ENCODE results near the gene AMIGO2.

AMIGO2 gene

DNA sequence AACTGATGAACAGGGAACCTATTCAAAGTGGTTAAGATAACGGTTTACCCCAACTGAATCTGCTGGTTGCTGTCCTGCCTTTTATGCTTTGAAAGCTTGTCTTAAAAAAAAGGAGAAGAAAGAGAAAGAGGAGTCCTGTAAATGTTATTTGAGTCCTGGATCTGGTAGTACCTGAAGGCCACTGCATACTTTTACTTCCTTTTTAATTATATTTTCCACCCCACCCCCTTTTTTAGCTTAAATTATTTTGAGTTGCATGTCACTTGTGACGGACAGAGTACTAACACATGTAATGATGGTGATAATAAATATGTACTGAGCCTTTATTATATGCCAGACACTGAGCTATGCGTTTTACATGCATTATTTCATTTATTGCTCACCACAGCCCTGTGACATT lies 2.5 kb upstream of the AMIGO2 start:
- H3K36me3 ChIP-seq (ENCODE audit: control insufficient read depth, insufficient read depth, low read length), result no peaks in the 10 kb centered on the region

DNA sequence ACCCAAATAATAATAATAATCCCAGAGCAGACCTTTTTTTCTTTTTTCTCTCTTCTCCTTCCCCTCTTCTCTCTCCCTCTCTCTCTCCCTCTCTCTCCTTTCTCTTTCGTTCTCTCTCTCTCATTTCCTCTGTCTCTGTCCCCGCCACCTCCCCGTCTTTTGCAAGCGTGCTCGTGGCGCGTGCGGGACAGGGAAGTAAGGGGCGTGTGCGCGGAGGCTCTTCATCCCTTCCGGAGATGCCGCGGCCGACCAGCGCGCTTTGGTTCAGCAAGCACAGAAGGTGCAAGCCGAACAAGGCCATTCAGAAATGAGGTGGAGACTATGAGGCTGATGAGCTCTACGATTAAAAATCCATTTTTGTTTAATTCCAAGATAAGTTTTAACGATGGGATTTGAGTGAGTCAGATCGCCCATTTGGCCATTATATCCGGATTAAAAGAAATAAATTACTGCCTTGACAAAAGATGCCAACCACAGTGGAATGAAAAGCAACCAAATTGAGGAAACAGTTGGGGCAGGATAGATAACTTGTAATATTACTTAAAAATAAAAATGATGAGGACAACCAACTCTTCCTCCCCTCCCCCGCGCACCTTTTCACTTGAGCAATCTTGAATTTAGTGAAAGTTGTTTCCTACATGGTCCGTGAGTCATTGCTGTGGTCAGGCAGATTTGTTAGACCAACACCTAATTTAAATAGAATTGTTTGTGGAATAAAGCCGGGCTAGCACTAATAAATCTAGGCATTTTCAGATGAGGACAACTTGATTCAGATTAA lies 1.2 kb upstream of the AMIGO2 start:
- peak; percentile 13 for DNase-seq (ENCODE audit: extremely low read depth, insufficient read length)
- H3K36me3 ChIP-seq (ENCODE audit: control insufficient read depth, insufficient read depth, low read length), result no peaks in the 10 kb centered on the region
- TF ChIP-seq, protein P1, sequence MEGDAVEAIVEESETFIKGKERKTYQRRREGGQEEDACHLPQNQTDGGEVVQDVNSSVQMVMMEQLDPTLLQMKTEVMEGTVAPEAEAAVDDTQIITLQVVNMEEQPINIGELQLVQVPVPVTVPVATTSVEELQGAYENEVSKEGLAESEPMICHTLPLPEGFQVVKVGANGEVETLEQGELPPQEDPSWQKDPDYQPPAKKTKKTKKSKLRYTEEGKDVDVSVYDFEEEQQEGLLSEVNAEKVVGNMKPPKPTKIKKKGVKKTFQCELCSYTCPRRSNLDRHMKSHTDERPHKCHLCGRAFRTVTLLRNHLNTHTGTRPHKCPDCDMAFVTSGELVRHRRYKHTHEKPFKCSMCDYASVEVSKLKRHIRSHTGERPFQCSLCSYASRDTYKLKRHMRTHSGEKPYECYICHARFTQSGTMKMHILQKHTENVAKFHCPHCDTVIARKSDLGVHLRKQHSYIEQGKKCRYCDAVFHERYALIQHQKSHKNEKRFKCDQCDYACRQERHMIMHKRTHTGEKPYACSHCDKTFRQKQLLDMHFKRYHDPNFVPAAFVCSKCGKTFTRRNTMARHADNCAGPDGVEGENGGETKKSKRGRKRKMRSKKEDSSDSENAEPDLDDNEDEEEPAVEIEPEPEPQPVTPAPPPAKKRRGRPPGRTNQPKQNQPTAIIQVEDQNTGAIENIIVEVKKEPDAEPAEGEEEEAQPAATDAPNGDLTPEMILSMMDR (IDR thresholded peaks at IDR 0.05; ENCODE audit: insufficient read depth, low read length, poor library complexity, severe bottlenecking), result no peak
- peak overlapping the region; percentile 53 for H3K4me3 ChIP-seq (replicated peaks; ENCODE audit: low read depth, low read length)
- H3K27me3 ChIP-seq (replicated peaks; ENCODE audit: control insufficient read depth, insufficient read depth, low read length), result peaks cover 2% of the 10 kb centered on the region

More for the DNA sequence above, 2.5 kb upstream of the AMIGO2 start:
- no peak for DNase-seq (ENCODE audit: extremely low read depth, insufficient read length)
- H3K27me3 ChIP-seq (replicated peaks; ENCODE audit: control insufficient read depth, insufficient read depth, low read length), result peaks cover 2% of the 10 kb centered on the region
- TF ChIP-seq, protein P1 (IDR thresholded peaks at IDR 0.05; ENCODE audit: insufficient read depth, low read length, poor library complexity, severe bottlenecking), result no peak
- no peak overlapping the region for H3K4me3 ChIP-seq (replicated peaks; ENCODE audit: low read depth, low read length)

DNA sequence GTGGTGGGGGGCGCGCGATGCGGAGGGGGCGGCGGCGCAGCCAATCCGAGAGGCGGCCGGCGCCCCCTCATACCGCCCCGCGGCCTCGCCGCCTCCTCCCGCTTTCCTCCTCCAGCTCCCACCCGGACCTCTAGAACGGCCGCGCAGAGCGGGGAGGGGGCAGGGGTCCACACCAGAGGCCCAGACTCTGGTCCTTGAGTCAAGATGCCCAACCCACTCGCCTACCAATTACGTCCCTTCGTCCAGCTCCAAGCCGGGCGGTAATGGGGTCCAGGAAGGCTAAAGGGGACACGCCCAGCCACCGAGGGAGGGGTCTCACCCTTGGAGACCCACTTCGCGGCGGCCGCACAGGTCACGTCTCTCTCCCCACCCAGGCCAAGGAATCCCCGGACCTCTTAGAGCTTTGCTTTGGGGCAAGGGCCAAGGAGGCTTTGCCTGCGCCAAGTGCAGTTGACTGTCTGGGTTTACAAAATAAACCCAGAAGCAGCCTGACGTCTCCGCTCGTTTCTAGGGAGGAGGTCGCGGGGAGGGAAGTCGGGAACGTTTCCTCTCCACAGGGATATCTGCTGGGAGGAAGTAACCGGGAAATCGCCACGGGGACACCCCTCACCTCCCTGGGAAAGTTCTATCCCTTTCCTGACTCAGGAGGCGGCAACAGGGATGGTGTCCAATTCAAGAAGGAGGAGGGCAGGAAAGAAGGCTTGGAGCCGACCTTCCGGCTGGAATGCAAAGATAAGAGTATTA lies 394 bp upstream of the AMIGO2 start:
- TF ChIP-seq, protein P1 (IDR thresholded peaks at IDR 0.05; ENCODE audit: insufficient read depth, low read length, poor library complexity, severe bottlenecking), result no peak
- Histone ChIP-seq H3K4me3 (replicated peaks; ENCODE audit: low read depth, low read length) (peak overlapping the region; percentile 53), H3K36me3 (ENCODE audit: control insufficient read depth, insufficient read depth, low read length) (no peaks in the 10 kb centered on the region), H3K27me3 (replicated peaks; ENCODE audit: control insufficient read depth, insufficient read depth, low read length) (peaks cover 2% of the 10 kb centered on the region)
- peak; percentile 30 for DNase-seq (ENCODE audit: extremely low read depth, insufficient read length)

DNA sequence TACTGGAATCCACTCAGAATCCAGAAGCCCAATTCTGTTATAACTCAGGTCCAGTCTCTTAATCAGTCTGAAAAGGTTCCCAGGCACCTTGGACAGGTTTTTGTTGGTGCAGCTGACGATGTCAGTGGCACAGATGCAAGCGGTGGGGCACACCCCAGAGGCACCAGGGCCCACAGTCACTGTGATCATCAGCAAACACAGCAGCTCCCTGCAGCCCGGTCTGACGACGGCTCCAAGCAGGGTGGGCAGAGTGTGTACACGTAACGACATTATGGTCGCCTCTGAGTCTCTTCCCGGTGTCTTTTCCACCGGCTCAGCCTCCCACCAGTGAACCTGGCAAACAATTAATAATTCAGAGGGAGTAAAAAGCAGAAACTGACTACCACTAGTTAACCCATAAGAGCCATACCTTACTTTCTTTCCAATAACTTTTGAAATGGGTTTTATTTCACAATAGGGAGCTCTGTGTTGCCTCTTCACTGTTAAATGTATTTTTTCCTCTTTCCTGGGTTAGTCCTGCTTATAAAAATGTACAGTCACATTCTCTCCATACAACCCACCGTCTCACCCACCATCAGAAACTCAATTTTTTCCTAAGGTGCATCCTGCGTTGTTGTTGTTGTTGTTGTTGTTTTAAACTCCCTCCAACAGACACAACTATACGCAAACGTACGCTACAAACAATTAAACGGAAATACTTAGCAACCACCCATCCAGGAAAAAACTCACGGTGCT lies 859 bp downstream of the AMIGO2 start:
- TF ChIP-seq, protein P1 (IDR thresholded peaks at IDR 0.05; ENCODE audit: insufficient read depth, low read length, poor library complexity, severe bottlenecking), result no peak
- H3K4me3 ChIP-seq (replicated peaks; ENCODE audit: low read depth, low read length), result peak overlapping the region; percentile 50
- H3K36me3 ChIP-seq (ENCODE audit: control insufficient read depth, insufficient read depth, low read length), result no peaks in the 10 kb centered on the region
- DNase-seq (ENCODE audit: extremely low read depth, insufficient read length), result peak; percentile 3
- H3K27me3 ChIP-seq (replicated peaks; ENCODE audit: control insufficient read depth, insufficient read depth, low read length), result peaks cover 2% of the 10 kb centered on the region

DNA sequence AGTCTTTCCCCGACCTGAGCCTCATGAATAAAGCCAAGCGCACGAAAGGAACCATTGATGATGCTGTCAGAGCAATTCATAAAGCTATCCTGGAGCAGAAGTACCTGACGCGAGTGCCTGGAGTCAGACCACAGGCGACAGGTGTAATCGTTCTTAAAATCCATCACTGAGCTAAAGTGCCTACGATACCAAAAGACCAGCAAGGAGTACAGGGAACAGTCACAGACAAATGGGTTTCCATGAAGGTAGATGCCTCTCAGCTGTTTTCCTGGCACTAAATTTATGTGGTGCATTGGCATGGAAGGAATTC lies 1.7 kb downstream of the AMIGO2 start:
- TF ChIP-seq, protein P1 (IDR thresholded peaks at IDR 0.05; ENCODE audit: insufficient read depth, low read length, poor library complexity, severe bottlenecking), result no peak
- Histone ChIP-seq H3K4me3 (replicated peaks; ENCODE audit: low read depth, low read length) (no peak overlapping the region), H3K27me3 (replicated peaks; ENCODE audit: control insufficient read depth, insufficient read depth, low read length) (peaks cover 2% of the 10 kb centered on the region), H3K36me3 (ENCODE audit: control insufficient read depth, insufficient read depth, low read length) (no peaks in the 10 kb centered on the region)
- DNase-seq (ENCODE audit: extremely low read depth, insufficient read length), result no peak

Measured in GM06990 (cell line).